G401 (cell line): Measurements from ENCODE around the gene WNT11. TPM values are rescaled to one million over a fixed set of nuclear protein-coding genes. Genes with fewer than 3 reads are reported as not detected.

Experiments
- DNase-seq: peaks from one replicate; pipeline ENCODE4 v3.0.0-alpha.2; 2015; ENCODE audit warnings: low spot score
- in situ Hi-C: cut with HindIII; loops from 2 replicates; pipeline ENCODE4 v1.10.0; 2016; ENCODE audit warnings: low sequenced_read_pairs, mixed read lengths
- total RNA-seq: library from RNA; depleted of rRNA; stranded (reverse); fragments of >200 nt; shearing (Covaris generic); gene quantifications from 2 replicates; pipeline ENCODE4 v1.2.3, GENCODE V29; 2014; rRNA removed

The WNT11 gene
- total RNA-seq, 1 experiment from 2014 or later, result 21.6 TPM

DNA sequence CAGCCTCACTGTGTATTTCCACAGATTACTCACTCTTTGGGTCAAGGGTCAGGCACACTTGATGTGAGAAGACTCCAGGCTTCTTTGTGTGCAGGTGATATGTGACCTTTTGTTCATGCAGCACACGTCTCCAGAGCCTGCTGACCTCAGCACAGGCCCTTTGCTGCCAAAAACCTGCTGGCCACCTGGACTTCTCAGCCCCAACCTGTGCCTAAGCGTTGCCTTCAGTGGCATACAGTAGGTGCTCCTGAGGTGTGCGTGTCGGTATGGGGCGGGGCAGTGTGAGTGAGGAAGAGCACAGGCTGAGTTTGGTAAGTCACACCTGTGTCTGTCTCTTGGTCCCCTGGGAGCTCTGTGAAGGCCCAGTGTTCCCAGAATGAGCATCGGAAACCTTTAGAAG, 58.1 kb downstream of the WNT11 start:
- in situ Hi-C loops, result no loop called here
- DNase-seq, result no peak

DNA sequence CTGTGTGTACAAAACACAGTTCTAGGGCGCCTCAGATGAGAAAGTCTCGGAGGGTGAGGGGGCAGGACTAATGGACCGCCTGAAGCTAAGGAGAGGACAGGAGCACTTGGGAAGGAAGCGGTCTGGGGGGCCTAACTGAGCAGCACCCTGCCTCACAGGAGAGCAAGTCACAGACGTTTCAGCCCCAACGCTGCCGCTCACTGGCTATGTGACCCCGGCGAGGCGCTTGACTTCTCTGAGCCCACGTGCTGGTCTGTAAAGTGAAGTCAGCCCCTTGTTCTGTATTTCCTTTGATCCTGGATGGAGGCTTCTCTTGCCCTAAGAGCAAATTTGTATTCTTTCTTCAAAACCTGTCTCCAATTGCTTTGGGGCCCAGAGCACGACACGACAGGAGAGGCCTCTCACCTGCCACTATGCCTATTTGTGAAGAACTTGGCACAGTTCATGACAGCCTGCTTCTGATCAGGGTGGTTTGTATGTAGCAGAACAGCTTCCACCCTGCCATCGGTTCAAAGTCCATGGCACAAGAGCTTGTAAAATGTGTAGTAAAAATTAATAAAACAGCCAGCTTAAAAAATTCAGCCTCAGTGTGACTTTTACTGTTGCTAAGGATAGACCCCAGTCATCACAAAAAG, 59.1 kb downstream of the WNT11 start:
- DNase-seq, result no peak
- in situ Hi-C loops, result no loop called here

DNA sequence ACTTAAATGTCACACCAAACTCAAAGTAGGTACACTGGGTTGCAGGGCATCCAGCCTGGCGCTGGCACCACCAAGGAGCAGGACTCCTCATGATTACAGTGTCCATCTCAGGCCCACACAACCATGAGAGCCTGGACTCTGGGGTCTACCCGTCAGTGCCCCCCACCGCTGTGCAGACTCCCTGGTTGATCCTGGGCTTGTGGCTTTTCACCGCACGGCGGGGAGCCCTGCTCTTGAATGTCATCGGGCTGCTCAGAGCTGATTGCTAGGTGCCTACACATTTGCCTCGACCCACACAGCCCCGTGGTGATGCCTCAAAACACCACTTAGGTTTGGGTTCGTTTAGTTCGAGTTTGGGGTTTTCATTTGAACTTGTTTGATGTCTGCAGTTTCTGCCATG, 63.0 kb downstream of the WNT11 start:
- in situ Hi-C loops, result no loop called here
- DNase-seq, result no peak

DNA sequence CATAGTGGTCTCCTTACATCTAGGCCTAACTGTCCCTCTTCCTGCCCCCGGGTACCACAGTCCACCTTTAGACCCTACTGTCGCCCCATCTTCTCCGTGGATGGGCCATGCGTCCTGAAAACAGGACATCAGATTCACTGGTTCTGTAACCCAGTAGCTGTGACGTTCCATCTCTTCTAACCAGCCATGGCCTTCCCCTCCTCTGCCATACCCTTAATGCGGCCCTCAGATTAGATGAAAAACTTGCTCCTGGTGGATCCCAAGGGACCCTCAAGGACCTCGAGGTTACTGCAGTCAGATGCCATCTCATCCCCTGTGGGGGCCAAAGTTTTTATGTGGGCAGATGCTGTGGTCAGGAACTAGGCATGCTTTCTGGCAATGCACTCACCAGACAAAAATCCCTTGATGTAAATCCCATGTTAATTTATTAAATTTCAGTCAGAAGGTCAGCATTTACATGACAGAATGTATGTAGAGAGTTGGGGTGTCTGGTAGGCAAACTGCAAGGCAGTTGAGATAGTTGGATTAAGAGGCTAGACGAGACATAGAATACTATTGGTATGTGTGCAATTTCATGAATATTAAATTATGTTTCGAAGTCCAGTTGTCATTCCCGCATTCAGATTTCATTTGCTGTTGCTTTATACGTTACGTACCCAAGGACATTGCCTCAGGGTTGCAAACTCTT, 64.3 kb downstream of the WNT11 start:
- DNase-seq, result no peak
- in situ Hi-C loops, result no loop called here

DNA sequence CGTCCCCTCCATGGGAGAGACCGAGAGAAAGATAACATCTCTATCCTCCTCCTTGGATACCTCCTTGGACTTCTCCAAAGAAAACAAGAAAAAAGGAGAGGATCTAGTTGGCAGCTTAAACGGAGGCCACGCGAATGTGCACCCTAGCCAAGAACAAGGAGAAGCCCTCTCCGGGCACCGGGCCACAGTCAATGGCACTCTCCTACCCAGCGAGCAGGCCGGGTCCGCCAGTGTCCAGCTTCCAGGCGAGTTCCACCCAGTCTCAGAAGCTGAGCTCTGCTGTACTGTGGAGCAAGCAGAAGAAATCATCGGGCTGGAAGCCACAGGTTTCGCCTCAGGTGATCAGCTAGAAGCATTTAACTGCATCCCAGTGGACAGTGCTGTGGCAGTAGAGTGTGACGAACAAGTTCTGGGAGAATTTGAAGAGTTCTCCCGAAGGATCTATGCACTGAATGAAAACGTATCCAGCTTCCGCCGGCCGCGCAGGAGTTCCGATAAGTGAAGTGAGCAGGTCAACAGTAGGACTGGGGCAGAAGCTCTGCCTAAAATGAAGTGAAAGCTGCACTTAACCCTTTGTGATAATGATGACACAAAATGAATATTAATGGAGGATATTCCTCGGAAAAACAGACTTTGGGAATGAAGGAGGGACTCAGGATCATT, 65.3 kb downstream of the WNT11 start:
- in situ Hi-C loops, result no loop called here
- peak; percentile 49 for DNase-seq

DNA sequence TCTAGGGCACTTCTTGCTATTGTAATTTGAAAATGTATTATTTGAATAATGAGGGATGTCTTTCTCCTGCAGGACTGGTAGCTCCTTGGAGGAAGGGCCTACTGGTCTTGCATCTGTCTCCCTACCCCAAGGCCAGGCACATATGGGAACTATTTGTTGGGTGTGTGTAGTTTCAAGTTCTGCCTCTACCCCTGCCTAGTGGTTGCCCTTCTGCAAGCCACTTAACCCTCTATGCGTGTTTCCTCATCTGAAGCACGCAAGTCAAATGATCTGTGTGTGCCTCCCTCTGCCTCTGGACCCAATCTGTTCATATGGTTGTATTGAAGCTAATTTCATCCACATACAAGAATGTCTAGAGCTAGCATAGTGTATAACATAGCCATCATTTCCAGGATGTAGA, 67.0 kb downstream of the WNT11 start:
- DNase-seq, result no peak
- in situ Hi-C loops, result no loop called here

Other genes starting within 250 kb of the WNT11 start
- gene THAP12, start 174.6 kb upstream of the WNT11 start, total RNA-seq, result 62.3 and 82.0 TPM in 2 replicates
- 1.4 and 5.2 TPM in 2 replicates for gene GVQW3, start 174.8 kb upstream of the WNT11 start, total RNA-seq
- gene EMSY, start 238.5 kb upstream of the WNT11 start, total RNA-seq, result 6.3 and 12.8 TPM in 2 replicates